AG04450 (cell line): Measurements from ENCODE around the gene N4BP2L2. TPM values are rescaled to one million over a fixed set of nuclear protein-coding genes. Genes with fewer than 3 reads are reported as not detected.
A peak's percentile ranks its signal among the peaks of the same experiment; 100 is the strongest.
"Not testable (repeated sequence)": the region's sequence is repeated elsewhere in the genome, so short reads cannot be mapped to it uniquely, and the experiment has no call there.

Experiments used
- CTCF ChIA-PET: fragments of 300-600, 350-600 bp; formaldehyde crosslinking; extraction: SDS; loops from one replicate; lab custom pipeline; 2022; ENCODE audit warnings: antibody characterized with exemption, inconsistent platforms; lab: Charles Lee
- POLR2A ChIA-PET: fragments of 350-600 bp; formaldehyde crosslinking; extraction: SDS; loops from one replicate; lab custom pipeline; 2021; ENCODE audit warnings: antibody characterized with exemption, inconsistent platforms; lab: Yijun Ruan, JAX
- DNase-seq: peaks from one replicate; pipeline ENCODE4 v3.0.0-alpha.2; 2011; ENCODE audit warnings: low read depth, low spot score
- H3K27ac ChIP-seq: one replicate; pipeline ENCODE4 v1.5.1; 2012; ENCODE audit warnings: low read depth, low read length, control low read depth
- H3K27me3 ChIP-seq: one replicate; pipeline ENCODE4 v1.6.0; 2012; ENCODE audit warnings: low read length; ENCODE audit not compliant: control insufficient read depth, insufficient read depth
- H3K4me3 ChIP-seq: 2 replicates; pipeline ENCODE4 v1.5.1; 2011; ENCODE audit warnings: mild to moderate bottlenecking, low read depth, low read length, control low read depth
- H3K9me3 ChIP-seq: 2 replicates; pipeline ENCODE4 v1.5.1; 2012; ENCODE audit warnings: low read length; ENCODE audit not compliant: control insufficient read depth, insufficient read depth
- CTCF ChIP-seq: IDR thresholded peaks from 2 replicates; pipeline ENCODE4 v1.5.1; 2011; ENCODE audit warnings: low read depth, low read length, control low read depth, inconsistent platforms
- polyA plus RNA-seq: library from polyadenylated mRNA; depleted of rRNA; stranded (reverse); fragments of >200 nt; gene quantifications from 2 replicates; pipeline ENCODE4 v1.2.3, GENCODE V29; 2011

The N4BP2L2 gene
- polyA plus RNA-seq, 1 experiment: 74.5 TPM

GRCh38 chr13:32585550-32586079 lies 47.0 kb upstream of the N4BP2L2 start:
- peak overlapping the region; percentile 65 for H3K4me3 ChIP-seq
- no peak overlapping the region for H3K27ac ChIP-seq
- ChIA-PET POLR2A (interaction anchor here (0.6 to 1.1 kb wide), 5 partner anchors 54 to 1138 kb away, joined by 3 to 5 read pairs (median 4); no protein-coding TSS in a partner anchor), CTCF (interaction anchor here (0.6 to 1.7 kb wide), 28 partner anchors 10 to 957 kb away, joined by 3 to 22 read pairs (median 4); no protein-coding TSS in a partner anchor)
- no peak for TF ChIP-seq CTCF
- DNase-seq: no peak
- H3K27me3 ChIP-seq: no peaks in the 10 kb centered on the region
- H3K9me3 ChIP-seq: no peaks in the 10 kb centered on the region

GRCh38 chr13:32582991-32583390 lies 44.4 kb upstream of the N4BP2L2 start:
- Histone ChIP-seq H3K27me3 (no peaks in the 10 kb centered on the region), H3K4me3 (no peak overlapping the region), H3K27ac (no peak overlapping the region), H3K9me3 (peaks cover 2% of the 10 kb centered on the region; the same call in 1 of the 2 replicates)
- CTCF ChIA-PET: interaction anchor here (0.8 to 4.1 kb wide), 6 partner anchors 151 to 673 kb away, joined by 4 to 65 read pairs (median 16); no protein-coding TSS in a partner anchor
- DNase-seq: no peak
- no peak for TF ChIP-seq CTCF
- POLR2A ChIA-PET: no interaction called here

- H3K9me3 ChIP-seq: peaks cover 6% of the 10 kb centered on the region
- no peak for TF ChIP-seq CTCF
- ChIA-PET POLR2A (no interaction called here), CTCF (interaction anchor here (0.6 to 4.1 kb wide), 20 partner anchors 11 to 757 kb away, joined by 3 to 65 read pairs (median 6); no protein-coding TSS in a partner anchor)
- no peak for DNase-seq
- H3K27ac ChIP-seq: no peak overlapping the region
- H3K4me3 ChIP-seq: no peak overlapping the region
- no peaks in the 10 kb centered on the region for H3K27me3 ChIP-seq
Observed at GRCh38 chr13:32582281-32582680, 43.7 kb upstream of the N4BP2L2 start.

DNA sequence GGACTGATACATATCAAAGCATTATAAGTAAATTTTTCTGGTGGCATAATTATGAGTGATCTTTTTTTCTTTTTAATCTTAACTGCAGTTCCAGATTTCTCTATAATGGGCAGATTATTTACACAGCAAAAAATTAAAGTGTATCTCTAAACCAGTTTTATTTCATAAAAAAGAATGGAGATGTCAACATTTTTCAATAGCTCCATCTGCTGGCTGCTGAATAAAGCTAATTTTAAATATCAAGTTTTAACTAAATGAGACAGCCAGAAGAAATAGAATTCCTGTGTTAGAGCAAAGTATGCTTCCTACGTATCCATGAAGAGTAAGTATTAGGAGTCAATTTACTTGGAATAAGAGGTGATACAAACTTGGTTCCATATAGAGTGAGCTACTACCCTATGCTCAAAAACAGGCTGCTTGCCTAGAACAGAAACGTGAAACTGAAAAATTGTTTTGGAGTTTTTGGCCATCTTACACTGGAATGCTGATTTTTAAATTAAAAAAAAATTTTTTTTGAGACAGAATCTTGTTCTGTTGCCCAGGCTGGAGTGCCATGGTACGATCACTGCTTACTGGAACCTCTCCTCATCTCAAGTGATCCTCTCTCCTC lies 42.7 kb upstream of the N4BP2L2 start:
- Histone ChIP-seq H3K27me3 (no peaks in the 10 kb centered on the region), H3K27ac (no peak overlapping the region), H3K9me3 (peaks cover 6% of the 10 kb centered on the region), H3K4me3 (no peak overlapping the region)
- POLR2A ChIA-PET: interaction anchor here (1.0 kb wide), 1 partner anchor 671 kb away, joined by 3 read pairs; no protein-coding TSS in a partner anchor
- no peak for DNase-seq
- CTCF ChIA-PET: interaction anchor here (0.6 to 4.1 kb wide), 39 partner anchors 9 to 1143 kb away, joined by 3 to 65 read pairs (median 4); partner anchors contain the start of gene N4BP2L2
- TF ChIP-seq CTCF: peak; percentile 57

DNA sequence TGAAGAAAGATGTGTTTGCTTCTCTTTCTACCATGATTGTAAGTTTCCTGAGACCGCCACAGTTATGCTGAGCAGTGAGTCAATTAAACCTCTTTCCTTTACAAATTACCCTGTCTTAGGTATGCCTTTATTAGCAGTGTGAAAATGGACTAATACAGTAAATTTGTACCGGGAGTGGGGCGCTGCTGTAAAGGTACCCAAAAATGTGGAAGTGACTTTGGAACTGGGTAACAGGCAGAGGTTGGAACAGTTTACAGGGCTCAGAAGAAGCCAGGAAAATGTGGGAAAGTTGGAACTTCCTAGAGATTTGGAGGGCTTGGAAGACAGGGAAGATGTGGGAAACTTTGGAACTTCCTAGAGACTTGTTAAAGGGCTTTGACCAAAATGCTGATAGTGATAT lies 38.4 kb upstream of the N4BP2L2 start:
- H3K27ac ChIP-seq: no peak overlapping the region
- ChIA-PET CTCF (no interaction called here), POLR2A (no interaction called here)
- no peak overlapping the region for H3K4me3 ChIP-seq
- no peak for TF ChIP-seq CTCF
- H3K9me3 ChIP-seq: peaks cover 6% of the 10 kb centered on the region
- peaks cover 2% of the 10 kb centered on the region for H3K27me3 ChIP-seq
- DNase-seq: no peak

DNA sequence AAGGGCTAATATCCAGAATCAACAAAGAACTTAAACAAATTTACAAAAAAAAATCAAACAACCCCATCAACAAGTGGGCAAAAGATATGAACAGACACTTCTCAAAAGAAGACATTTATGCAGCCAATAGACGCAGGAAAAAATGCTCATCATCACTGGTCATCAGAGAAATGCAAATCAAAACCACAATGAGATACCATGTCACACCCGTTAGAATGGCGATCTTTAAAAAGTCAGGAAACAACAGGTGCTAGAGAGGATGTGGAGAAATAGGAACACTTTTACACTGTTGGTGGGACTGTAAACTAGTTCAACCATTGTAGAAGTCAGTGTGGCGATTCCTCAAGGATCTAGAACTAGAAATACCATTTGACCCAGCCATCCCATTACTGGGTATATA lies 37.1 kb upstream of the N4BP2L2 start:
- CTCF ChIA-PET, H3K9me3 ChIP-seq, POLR2A ChIA-PET, H3K27me3 ChIP-seq, DNase-seq, H3K4me3 ChIP-seq, H3K27ac ChIP-seq: not testable (repeated sequence)

DNA sequence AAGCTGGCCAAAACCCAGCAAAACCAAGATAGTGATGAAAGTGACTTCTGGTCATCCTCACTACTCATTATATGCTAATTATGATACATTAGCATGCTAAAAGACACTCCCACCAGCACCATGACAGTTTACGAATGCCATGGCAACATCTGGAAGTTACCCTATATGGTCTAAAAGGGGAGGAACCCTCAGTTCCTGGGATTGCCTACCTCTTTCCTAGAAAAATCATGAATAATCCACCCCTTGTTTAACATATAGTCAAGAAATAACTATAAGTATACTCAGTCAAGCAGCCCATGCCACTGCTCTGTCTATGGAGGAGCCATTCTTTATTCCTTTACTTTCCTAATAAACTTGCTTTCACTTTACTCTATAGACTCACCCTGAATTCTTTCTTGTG lies 22.2 kb upstream of the N4BP2L2 start:
- H3K27me3 ChIP-seq, H3K9me3 ChIP-seq, H3K27ac ChIP-seq, H3K4me3 ChIP-seq, POLR2A ChIA-PET, DNase-seq: not testable (repeated sequence)
- CTCF ChIA-PET: interaction anchor here (1.6 kb wide), 1 partner anchor 651 kb away, joined by 3 read pairs; no protein-coding TSS in a partner anchor
